Measurements from ENCODE around the gene HAL. TPM values are rescaled to one million over a fixed set of nuclear protein-coding genes. Genes with fewer than 3 reads are reported as not detected.

The HAL gene
- total RNA-seq, 1 experiment from 2014 or later, result 0.39 TPM

GRCh38 chr12:95966287-95966870 lies 29.8 kb downstream of the HAL start:
- no peak for TF ChIP-seq ZNF671 (CRISPR knock-in tag; IDR thresholded peaks at IDR 0.05)
- TF ChIP-seq GABPB1 (CRISPR knock-in tag; IDR thresholded peaks at IDR 0.05), result peak; percentile 55
- peaks cover 18% of the 10 kb centered on the region for H3K4me1 Mint-ChIP-seq
- peaks cover 11% of the 10 kb centered on the region for H3K9me3 Mint-ChIP-seq
- ATAC-seq, result no peak
- no peak for DNase-seq (ENCODE audit: low spot score)
- POLR2A ChIA-PET, result no interaction called here
- no peak overlapping the region for H3K27ac Mint-ChIP-seq
- peaks cover 10% of the 10 kb centered on the region for H3K36me3 Mint-ChIP-seq
- CTCF ChIA-PET, result interaction anchor here (1.8 kb wide), 1 partner anchor 32 kb away, joined by 5 read pairs; no protein-coding TSS in a partner anchor
- no peak overlapping the region for H3K4me3 Mint-ChIP-seq
- peaks cover 4% of the 10 kb centered on the region; the same call in 1 of the 2 replicates for H3K27me3 Mint-ChIP-seq (ENCODE audit: low read depth)

- ChIA-PET CTCF (interaction anchor here (1.0 to 2.8 kb wide), 4 partner anchors 20 to 252 kb away, joined by 3 to 13 read pairs (median 7); partner anchors contain the start of genes AMDHD1 and CCDC38), POLR2A (no interaction called here)
- Mint-ChIP-seq H3K4me1 (peaks cover 6% of the 10 kb centered on the region), H3K9me3 (no peaks in the 10 kb centered on the region), H3K36me3 (no peaks in the 10 kb centered on the region), H3K27me3 (ENCODE audit: low read depth) (no peaks in the 10 kb centered on the region), H3K27ac (no peak overlapping the region; the same call in 1 of the 2 replicates), H3K4me3 (no peak overlapping the region)
- ATAC-seq (peak; percentile 68), DNase-seq (ENCODE audit: low spot score) (no peak)
- TF ChIP-seq E2F4 (CRISPR knock-in tag; IDR thresholded peaks at IDR 0.05; ENCODE audit: borderline replicate concordance, low read depth) (no peak), ATF1 (CRISPR knock-in tag; IDR thresholded peaks at IDR 0.05) (no peak), AFF4 (CRISPR knock-in tag; IDR thresholded peaks at IDR 0.05; ENCODE audit: borderline replicate concordance) (no peak), MAX (CRISPR knock-in tag; IDR thresholded peaks at IDR 0.05) (no peak), KAT7 (CRISPR knock-in tag; IDR thresholded peaks at IDR 0.05; ENCODE audit: borderline replicate concordance) (no peak), TCF7 (CRISPR knock-in tag; IDR thresholded peaks at IDR 0.05; ENCODE audit: low read depth) (no peak), ZNF138 (CRISPR knock-in tag; conservative IDR thresholded peaks at IDR 0.05) (no peak), CREM (CRISPR knock-in tag; IDR thresholded peaks at IDR 0.05) (no peak), ERG (CRISPR knock-in tag; IDR thresholded peaks at IDR 0.05) (no peak)
Observed at GRCh38 chr12:95963096-95963495, 33.0 kb downstream of the HAL start.

GRCh38 chr12:95962222-95962621 lies 33.9 kb downstream of the HAL start:
- no peak for DNase-seq (ENCODE audit: low spot score)
- Mint-ChIP-seq H3K27ac (no peak overlapping the region), H3K27me3 (ENCODE audit: low read depth) (no peaks in the 10 kb centered on the region), H3K4me3 (no peak overlapping the region), H3K4me1 (peaks cover 8% of the 10 kb centered on the region), H3K9me3 (no peaks in the 10 kb centered on the region), H3K36me3 (no peaks in the 10 kb centered on the region)
- POLR2A ChIA-PET, result no interaction called here
- ATAC-seq, result no peak
- CTCF ChIA-PET, result interaction anchor here (0.6 to 2.8 kb wide), 5 partner anchors 19 to 167 kb away, joined by 3 to 13 read pairs (median 5); partner anchors contain the start of genes AMDHD1 and CCDC38
- TF ChIP-seq NFYB (CRISPR knock-in tag; conservative IDR thresholded peaks at IDR 0.05; ENCODE audit: low read depth) (no peak), ZNF219 (CRISPR knock-in tag; IDR thresholded peaks at IDR 0.05; ENCODE audit: borderline replicate concordance) (no peak), ZNF317 (CRISPR knock-in tag; IDR thresholded peaks at IDR 0.05; ENCODE audit: borderline replicate concordance, low read depth) (no peak), NFE2L1 (CRISPR knock-in tag; IDR thresholded peaks at IDR 0.05) (no peak), PRDM15 (CRISPR knock-in tag; IDR thresholded peaks at IDR 0.05) (no peak)

All from WTC11 (cell line).